GM19239 (cell line): ENCODE data around the gene ATP5F1D.

Experiments
- DNase-seq: peaks from one replicate; pipeline ENCODE4 v3.0.0; 2011; ENCODE audit warnings: low spot score; ENCODE audit not compliant: insufficient read length
- FAIRE-seq: peaks from 2 replicates; lab custom pipeline; 2011; peaks lifted over from hg19 to GRCh38; lab: Jason Lieb, UNC

The ATP5F1D gene

DNA sequence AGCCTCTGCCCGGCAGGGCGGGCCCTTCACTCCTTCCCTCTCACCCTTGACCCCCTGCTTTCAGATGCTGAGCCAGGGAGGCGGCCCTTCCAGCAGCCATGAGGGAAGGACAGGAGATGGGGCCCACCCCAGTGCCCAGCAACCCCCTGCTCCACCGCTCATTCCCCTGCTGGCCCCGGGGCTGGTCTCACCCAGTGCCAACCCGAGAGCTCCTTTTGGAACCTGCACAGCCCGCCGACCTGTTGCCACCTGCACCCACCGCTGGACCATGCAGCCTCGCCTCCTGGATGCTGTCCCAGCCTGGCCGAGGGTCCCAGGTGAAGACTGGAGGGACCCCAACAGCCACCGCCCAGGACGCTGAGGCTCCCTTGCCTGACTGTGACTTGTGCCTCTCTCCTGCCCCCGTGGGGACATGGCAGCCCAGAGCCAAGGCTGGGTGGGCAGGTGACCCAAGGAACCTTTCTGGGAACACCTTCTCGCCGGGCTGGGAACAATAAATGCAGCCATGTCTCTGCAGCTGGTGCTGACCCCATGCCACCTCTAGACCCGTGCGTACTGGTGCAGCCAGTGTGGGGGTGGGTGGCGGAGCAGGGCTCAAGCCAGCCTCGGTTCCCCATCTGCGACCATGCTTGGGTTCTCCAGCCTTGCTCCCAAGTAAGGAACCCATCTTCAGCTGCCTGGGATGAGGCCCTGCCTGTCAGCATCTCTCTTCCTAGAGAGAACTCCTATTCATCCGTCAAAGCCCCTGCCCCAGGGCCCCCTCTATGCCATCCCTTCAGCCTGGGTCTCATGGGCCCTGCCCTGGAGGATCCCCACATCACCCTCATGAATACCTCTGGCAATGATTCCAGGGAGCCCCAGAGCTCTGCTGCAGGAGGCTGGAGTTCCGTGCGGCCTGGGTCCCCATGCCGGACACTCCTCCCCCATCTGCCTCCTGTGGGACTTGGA, 37.4 kb downstream of the ATP5F1D start:
- FAIRE-seq: no peak

DNA sequence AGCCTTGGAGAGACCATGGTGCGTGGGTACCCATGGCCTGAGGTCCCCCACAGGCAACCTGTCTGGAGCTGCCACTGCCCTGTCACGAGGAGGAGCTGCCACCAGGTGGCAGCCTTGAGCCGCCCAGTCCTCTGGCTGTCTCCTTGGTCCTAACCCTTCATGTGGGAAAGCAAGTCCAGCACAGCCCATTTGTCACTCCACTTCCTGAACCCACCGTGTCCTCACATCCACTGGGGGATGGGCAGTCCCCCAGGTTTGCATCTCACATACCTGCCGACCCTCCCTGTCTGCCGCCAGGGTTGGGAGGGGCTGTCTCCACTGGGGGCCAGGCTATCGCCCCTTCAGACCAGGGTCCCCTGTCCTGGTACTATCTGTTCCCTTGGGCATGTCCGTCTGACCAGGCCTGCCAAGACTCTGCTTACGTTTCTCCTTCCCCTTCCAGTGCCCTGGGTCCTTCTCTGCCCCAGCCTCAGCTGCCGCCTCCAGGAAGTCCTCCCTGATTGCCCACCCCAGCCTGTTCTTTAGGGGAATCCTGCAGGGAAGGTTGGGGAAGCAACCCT, 38.3 kb downstream of the ATP5F1D start:
- DNase-seq (peak; percentile 97), FAIRE-seq (peak; percentile 87)

More for the DNA sequence above, 37.4 kb downstream of the ATP5F1D start:
- no peak for DNase-seq

DNA sequence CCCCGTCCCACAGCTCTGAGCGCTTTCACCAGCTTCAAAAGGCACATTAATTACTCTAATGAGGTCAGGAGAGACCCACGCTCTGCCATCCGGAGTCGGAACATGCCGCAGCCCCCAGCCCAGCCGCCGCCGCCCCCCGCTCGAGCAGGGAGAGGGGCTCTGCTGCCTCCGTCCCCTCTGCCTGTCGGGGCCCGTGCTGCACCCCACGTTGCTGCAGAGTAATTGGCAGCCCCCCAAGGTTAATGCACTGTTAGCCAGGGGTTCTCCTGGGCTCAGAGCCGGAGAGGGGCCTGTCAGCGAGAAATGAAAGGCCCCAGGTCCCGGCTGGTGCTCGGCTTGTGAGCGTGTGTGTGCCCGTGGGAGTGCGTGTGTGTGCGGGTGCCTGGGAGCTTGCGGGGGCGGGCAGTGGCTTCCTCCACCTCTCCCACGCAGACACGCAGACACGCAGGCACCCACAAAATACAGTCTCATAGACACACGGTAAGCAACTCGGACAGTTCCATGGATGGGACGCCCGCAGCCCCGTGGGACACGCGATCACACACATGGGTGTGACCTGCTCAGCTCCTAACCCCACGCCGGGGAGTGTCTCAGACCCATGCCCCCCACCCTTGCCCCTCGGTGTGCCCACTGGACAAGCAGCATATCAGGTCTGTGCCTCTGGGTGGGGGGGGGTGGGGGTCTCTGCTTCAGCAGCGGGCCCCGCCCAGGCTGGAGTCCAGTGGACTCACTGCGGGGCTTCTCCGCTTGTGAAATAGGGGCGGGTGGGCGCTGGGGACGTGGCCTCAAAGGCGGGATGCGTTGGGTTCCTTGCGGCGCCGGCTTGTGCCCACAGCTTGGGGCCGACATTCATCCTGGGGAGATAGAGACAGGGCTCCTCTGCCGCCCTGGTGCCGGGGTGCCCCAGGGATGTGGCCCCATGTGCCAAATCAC, 39.4 kb downstream of the ATP5F1D start:
- FAIRE-seq: no peak
- no peak for DNase-seq

DNA sequence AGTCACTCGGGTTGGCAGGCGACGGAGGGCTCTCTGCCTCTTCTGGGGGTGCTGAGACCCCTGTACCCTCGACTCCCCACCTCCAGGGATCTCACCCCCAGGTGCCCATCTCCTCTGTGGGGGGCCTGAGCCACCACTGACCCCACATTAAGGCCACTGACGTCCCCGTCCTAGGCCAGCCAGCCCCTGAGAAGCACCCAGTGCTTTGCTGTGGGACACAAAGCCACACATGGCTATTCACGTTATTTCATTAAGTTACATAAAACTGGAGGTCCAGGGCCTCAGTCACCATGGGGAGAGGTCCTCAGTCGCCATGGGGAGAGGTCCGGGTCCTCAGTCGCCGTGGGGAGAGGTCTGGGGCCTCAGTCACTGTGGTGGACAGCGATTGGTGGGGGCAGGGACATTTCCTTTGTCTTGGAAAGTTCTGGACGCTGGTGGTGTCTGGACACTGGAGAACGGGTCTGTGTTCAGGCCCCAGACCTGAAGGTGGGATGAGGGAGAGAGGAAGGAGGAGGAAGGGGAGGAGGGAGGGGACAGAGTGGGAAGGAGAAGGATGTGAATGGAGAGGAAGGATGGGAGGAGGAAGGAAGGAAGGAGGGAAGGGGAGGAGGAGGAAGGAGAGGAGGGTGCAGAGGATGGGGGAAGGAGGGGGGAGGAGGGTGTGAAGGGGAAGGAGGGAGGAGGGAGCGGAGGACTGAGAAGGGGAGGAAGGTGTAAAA, 40.2 kb downstream of the ATP5F1D start:
- FAIRE-seq (no peak), DNase-seq (no peak)

DNA sequence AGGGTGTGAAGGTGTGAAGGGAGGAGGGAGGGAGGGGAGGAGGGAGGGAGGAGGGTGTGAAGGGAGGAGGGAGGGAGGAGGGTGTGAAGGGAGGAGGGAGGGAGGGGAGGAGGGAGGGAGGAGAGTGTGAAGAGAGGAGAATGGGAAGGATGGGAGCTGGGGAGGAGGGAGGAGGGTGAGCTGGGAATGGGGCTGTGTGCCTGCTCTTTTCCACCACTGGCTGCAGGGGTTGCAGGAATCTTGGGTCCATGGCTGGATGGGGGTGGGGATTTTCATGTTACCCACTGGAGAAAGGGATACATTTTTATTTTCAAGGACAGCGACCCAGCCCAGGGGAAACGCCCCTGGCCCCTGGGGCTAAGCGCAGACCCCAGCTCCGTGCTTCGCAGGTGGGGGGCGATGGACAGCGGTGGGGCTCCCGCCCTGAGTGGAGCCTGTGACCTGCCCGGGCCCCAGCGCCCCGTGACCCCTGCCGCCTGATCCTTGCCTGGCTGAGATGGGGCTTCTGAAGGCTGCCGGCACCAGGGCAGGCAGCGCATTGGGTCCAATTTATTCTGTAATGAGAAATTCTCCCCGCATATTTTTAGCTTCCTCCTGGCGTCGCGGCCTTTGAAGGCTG, 41.1 kb downstream of the ATP5F1D start:
- FAIRE-seq (no peak), DNase-seq (no peak)

DNA sequence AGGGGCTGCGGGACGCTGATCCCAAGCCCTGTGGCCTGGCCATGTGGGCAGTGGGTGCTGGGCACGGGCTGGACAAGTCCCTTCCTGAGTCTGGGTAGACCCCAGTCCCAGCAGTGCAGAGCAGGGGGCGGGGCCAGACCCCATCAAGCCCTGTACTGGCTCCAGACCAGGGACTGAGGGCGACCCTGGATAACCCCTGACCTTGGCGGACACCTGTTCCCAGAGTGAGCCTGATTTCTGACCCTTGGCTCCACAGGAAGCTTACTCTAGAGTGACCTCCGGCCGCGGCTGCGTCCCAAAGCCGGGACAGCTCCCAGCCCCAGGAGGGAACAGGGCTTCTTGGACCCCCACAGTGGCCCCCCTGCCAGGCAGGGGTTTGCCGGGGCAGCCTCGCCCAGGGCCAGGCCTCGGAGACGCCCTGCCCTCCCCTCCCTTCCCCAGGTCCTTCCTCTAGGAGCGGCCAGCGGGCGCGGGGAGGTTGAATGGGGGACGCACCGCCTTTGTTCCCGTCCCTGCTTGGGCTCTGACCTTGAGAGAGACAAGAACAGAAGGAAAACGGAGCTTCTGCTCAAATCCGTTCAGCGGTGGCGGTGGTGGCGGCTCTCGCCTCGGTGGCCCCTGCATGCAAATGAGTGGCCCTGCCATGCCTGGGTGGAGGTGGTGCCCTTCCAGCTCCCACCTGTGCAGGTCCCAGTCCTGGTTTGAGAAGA, 41.8 kb downstream of the ATP5F1D start:
- DNase-seq (no peak), FAIRE-seq (no peak)

DNA sequence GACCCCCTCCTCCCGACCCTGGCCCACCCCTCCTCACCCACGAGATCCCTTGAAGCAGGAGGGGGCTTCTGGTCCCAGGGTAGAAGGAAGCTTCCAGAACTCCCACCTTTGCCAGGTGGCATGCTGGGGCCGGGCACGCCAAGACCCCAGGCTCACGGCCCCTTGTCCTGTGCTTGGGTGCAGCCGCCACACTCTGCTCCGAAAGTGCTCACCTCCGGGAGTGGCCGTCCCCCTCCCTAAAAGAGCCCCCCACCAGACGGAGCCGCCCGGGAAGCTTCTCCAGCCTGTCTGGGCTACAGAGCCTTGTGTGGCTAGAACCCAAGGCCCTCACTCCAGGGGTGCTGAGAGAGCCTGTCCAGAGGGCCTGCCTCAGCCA, 42.4 kb downstream of the ATP5F1D start:
- FAIRE-seq: no peak
- DNase-seq: no peak

DNA sequence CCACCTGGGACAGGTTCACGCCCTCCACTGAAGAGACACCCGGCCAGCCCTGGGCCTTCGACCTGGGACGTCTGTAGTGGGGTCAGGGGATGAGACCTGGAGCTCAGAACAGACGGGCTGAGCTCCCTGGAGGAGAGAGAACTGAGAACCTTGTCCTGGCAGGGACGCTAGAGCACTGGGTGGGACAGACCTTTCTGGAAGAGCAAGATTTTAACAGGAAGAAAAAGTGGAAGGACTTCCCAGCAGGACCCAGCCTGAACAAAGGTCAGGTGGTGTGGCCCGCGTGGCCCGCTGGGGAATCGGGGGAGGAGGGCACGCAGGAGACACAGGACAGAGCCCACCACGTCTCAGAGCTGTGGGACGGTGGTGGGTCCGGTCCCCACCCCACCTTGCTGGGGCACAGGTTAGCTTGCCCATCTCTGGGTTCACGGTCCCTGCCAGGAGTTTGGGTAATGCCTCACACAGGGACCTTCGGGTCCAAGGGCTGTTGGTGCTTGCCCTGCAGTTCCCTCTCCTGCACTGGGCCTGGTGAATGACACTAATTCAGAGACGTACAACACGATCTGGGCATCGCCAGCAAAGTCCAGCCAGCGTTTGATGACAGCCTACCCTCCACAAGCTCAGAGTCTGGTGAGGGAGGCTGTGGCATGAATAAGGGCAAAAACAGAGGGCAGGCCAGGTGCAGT, 42.9 kb downstream of the ATP5F1D start:
- no peak for FAIRE-seq
- DNase-seq: no peak

DNA sequence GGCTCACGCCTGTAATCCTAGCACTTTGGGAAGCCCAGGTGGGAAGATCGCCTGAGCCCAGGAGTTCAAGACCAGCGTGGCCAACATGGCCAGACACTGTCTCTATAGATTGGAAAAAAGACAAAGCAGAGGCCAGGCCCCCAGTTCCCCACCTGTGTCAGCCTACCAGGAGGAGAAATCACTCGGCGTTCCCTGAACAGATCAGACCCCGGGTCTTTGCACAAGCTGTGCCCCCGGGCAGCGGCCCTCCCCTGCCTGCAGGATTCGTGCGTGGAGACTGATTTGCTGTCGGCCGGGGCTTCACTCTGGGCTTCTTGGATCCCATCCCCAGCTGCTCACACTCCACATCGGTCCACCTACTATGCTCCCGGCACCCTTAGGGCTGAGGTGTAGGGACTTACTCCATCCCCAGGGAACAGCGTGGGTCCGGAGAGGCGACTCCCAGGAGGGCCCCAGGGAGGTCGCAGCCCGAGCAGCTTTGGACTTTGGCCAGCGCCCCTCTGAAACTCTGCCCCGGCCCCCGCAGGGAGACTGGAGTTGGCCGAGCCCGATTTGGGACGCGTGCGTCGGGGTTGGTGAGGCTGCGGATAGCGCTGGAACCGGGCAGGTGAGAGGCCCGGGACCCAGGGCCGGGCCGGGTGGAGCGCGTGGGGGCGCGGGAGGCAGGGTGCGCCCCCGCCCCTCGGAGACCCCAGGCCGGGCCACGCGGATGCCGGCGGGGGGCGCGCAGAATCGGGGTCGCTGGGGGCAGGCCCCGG, 43.6 kb downstream of the ATP5F1D start:
- FAIRE-seq: no peak

DNA sequence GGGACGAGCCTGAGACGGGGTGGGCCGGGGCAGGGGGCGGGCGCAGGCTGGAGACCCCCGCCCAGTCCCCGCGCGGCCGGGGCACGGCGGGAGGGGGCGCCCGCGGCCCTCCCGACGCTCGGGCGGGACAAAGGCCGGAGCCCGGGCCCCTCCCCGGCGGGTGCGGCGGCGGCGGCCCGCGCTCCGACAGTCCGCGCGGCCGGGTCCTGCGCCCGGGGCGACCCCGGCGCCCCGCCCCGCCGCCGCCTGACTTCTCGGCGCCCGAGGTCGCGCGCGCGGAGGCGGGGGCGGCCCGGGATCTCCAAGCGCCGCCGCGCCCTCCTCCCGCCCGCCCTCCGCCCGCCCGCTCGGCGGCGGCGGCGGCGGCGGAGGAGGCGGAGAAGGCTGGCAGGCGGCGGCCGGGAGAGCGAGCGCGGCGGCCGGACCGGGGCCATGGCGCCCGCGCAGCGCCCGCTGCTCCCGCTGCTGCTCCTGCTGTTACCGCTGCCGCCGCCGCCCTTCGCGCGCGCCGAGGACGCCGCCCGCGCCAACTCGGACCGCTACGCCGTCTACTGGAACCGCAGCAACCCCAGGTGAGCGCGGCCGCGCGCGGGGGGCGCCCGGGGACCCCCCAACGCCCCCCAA, 44.3 kb downstream of the ATP5F1D start, which contains the start of gene EFNA2:
EFNA2 (plus strand) TSS at position 137 of the 624 bp plus-strand sequence; CDS start at position 433, 296 bp downstream.
- no peak for DNase-seq
- no peak for FAIRE-seq

More for the DNA sequence above, 43.6 kb downstream of the ATP5F1D start:
- DNase-seq: no peak

DNA sequence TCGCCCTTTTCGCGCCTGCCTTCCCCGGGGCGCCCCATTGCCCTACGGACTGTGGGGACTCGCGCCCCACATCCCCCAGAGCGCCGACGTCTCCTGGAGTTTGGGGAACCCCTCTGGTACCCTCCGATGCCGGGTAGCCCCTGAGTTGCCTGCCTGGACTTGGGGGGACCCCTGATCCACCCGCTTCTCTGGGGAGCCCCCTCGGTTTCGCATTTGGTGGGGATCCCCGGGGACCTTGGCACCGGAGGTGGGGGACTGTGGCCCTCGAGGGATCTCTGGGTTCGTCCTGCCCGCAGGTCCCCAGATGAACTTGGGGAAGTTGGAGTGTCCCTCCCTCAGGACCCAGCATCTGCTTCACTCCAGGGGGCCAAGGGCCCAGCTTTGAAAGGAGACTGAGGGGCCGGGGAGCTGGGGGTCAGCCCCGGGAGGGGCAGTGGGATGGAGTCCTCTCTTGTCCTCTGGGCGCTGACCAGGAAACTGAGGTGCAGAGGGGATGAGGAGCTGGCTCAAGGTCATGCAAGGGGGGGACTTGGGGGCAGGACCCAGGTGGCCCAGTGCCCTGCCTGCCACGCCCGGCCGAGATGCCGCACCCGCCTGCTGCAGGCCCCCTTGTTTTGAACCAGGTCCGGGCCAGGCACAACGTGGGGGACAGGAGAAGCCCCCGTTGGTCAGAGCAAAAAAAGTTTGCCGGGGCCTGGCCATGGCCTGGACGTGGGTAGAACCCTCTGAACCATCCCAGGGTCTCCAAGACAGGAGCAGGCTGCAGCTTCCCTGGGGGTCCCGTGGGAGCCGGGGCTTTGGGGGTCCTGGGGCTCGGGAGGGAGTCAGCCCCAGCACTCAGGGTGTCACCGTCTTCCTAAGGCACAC, 45.2 kb downstream of the ATP5F1D start:
- DNase-seq: no peak
- no peak for FAIRE-seq

DNA sequence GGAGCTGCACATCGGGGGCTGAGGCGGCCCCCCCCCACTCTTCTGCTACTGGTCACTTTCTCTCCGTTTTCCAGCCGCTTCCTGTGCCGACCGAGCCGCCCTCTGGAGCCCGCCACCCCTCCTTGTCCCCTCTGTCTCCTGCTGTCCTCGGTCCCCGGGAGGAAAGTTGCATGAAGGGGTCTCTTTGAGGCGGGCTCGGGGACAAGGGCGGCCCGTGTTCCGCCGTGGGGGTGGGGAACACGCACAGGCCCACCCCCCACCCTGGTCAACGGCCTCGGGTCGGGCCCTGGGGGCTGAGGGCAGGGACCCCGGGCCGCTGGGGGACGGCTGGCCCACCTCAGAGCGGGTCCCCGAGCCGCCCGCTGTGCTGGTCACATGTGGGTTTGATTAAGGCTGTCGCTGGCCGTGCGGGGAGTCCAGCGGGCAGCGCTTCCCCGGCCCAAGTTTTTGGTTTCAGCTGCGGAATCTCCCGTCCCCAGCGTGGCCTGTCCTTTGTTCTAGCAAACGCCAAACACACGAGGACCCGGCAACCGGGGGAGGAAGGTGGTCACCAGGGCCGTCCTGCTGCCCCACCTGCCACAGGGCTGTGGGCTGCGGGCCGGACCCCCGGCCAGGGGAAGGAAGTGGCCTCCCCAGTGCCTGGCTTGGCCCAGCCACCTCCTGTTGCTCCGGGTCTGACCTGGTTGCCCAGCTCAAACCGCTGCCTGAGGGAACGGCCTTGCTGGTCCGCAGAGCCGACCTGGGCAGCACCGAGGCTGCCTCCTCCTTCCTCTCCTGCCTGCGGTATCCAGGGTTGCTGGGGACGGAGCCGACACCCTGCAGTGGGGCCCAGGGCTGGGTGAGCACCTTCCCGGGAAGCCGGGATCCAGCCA, 46.0 kb downstream of the ATP5F1D start:
- FAIRE-seq (no peak), DNase-seq (no peak)

DNA sequence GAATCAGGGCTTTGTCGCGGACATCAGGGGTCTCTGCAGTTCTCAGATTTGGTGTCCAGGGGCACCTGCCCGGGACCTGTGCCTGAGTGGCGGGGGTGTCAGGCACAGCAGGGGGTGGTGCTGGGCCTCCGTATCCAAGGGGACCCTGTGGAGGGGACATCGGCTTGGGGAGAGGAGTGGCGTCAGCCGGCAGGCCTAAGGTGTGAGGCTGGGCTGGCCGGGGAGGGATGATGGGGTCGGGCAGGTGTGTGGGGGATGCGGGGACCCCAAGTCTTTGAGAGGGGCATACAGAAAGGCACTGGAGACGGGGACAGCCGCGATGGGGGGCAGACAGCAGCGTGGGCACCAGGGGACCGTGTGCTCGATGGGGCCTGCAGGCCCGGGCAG, 46.7 kb downstream of the ATP5F1D start:
- FAIRE-seq (no peak), DNase-seq (no peak)

DNA sequence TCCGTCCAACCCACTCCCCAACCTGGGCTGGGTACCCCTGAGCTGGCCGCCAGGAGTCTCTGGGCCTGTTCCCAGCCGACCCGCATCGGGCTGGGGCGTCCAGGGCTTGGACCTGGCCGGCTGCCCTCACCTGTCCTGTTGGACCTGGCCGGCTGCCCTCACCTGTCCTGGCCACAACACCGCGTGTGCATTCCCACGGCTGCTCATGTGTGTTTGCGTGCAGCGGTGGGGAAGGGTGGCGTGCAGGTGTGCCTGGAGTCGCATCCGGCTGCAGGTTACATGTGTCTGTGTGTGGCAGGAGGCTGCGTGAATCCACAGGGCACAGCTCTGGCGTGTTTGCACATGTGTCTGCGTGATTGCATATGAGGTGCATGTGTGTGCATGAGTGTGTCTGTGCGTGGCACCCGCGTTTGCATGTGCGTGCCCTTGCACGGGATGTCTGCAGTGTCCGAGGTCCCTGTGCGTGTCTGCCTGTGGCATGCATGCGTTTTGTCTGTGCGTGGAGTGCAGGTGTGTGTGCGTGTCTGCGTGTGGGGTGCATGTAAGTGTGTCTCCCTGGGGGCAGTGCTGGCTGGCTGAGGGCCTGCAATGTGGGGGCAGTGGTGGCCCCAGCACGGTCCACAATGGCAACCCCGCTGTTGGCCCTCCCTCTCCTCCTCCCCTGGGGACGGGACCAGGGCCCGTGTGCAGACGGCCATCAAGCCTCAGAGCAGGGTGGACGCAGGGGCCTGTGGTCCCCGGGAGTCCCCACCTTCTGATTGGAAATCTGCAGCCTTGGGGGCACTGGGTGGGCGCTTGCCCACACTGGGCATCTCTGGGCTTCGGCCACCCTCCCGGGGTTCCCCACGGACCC, 47.5 kb downstream of the ATP5F1D start:
- FAIRE-seq: no peak
- no peak for DNase-seq

DNA sequence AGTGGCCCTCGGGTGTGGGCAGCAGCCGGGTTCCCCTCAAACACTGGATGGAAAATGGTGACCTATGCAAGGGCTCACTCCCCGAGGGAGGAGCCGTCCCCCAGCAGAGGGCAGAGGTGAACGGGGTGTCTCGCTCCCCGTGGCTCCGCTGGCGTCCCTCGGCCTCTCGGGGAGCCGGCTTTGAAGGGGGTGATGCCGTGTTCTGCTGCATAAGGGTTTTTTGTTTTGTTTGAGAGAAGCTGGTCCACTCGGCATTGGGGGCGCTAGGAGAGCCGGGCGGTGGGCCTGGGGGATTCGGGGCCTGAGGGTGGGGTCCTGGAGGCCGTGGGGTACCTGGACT, 48.1 kb downstream of the ATP5F1D start:
- FAIRE-seq (no peak), DNase-seq (no peak)
